Spleen (tissue), 11 donors: Measurements from ENCODE around the gene TMPRSS11D. TPM values are rescaled to one million over a fixed set of nuclear protein-coding genes. Genes with fewer than 3 reads are reported as not detected.
A peak's percentile ranks its signal among the peaks of the same experiment; 100 is the strongest.

Experiments
- DNase-seq: peaks from one replicate; pipeline ENCODE4 v3.0.0-alpha.2; 2020
- H3K27ac ChIP-seq, 8 donors: fragments of 200-600 bp; sonication (generic) in 7 of 8; 1 replicate in 4 of 8; 2 replicates in 4 of 8; pipeline versions ENCODE4 v1.5.0 to v1.8.0; 2016 to 2021; ENCODE audit warnings: inconsistent platforms in 4 of 8, mild to moderate bottlenecking in 4 of 8, moderate library complexity in 1 of 8
- H3K27me3 ChIP-seq, 7 donors: fragments of 200-600 bp; sonication (generic) in 6 of 7; replicated peaks in 1 of 7; 1 replicate in 4 of 7; 2 replicates in 3 of 7; pipeline versions ENCODE4 v1.5.0 to v1.8.0; 2016 to 2021; ENCODE audit warnings: inconsistent platforms in 3 of 7, mild to moderate bottlenecking in 1 of 7
- H3K36me3 ChIP-seq, 6 donors: fragments of 200-600 bp; sonication (generic) in 5 of 6; 1 replicate in 4 of 6; 2 replicates in 2 of 6; pipeline versions ENCODE4 v1.5.0 to v1.8.0; 2016 to 2021; ENCODE audit warnings: inconsistent platforms in 2 of 6
- H3K4me1 ChIP-seq, 6 donors: fragments of 200-600 bp; sonication (generic) in 5 of 6; 1 replicate in 3 of 6; 2 replicates in 3 of 6; pipeline versions ENCODE4 v1.5.0 to v1.8.0; 2016 to 2021; ENCODE audit warnings: inconsistent platforms in 3 of 6
- H3K4me3 ChIP-seq, 8 donors: fragments of 200-600 bp; sonication (generic) in 7 of 8; 1 replicate in 4 of 8; 2 replicates in 4 of 8; pipeline versions ENCODE4 v1.5.0 to v1.8.0; 2016 to 2021; ENCODE audit warnings: inconsistent platforms in 4 of 8, mild to moderate bottlenecking in 4 of 8, moderate library complexity in 2 of 8
- H3K9me3 ChIP-seq, 8 donors: fragments of 200-600 bp; sonication (generic) in 7 of 8; 1 replicate in 4 of 8; 2 replicates in 4 of 8; pipeline versions ENCODE4 v1.5.0 to v1.8.0; 2016 to 2021; ENCODE audit warnings: inconsistent platforms in 4 of 8
- CTCF ChIP-seq, 11 experiments: fragments of 200-600 bp in 7 of 11; fragments of 450-650 bp in 4 of 11; sonication (generic) in 4 of 11; IDR thresholded peaks in 8 of 11; conservative IDR thresholded peaks in 3 of 11; 1 replicate in 7 of 11; 2 replicates in 4 of 11; pipeline versions ENCODE4 v1.4.0 to v1.8.0; 2016 to 2021; ENCODE audit warnings: antibody characterized with exemption in 11 of 11, inconsistent platforms in 4 of 11, mild to moderate bottlenecking in 1 of 11
- POLR2A ChIP-seq, 3 donors: fragments of 450-650 bp; IDR thresholded peaks; one replicate each; pipeline ENCODE4 v1.5.1; 2017; ENCODE audit warnings: antibody characterized with exemption in 3 of 3, mild to moderate bottlenecking in 1 of 3
- POLR2AphosphoS5 ChIP-seq, 3 donors: sonication (generic); formaldehyde crosslinking; IDR thresholded peaks; one replicate each; pipeline ENCODE4 v1.5.1; 2017; ENCODE audit warnings: antibody characterized with exemption in 3 of 3
- WGBS, 5 donors: extraction: QIAGEN DNeasy Blood & Tissue Kit in 3 of 5; methylation state at CpG; one replicate each; pipeline versions ENCODE4 v1.1.5 to v1.1.7; 2013 to 2018; 5-methylcytosine and 5-hydroxymethylcytosine counted together
- intact Hi-C: fragments of 100-400 bp; cut with DNase I; formaldehyde crosslinking; loops from one replicate; pipeline ENCODE4 v1.15.0; 2023; ENCODE audit warnings: low total_unique reads
- polyA plus RNA-seq, 3 donors: library from polyadenylated mRNA; stranded (reverse); fragments of 200-250 nt; gene quantifications; one replicate each; pipeline ENCODE4 v1.2.1, GENCODE V29; 2013
- total RNA-seq, 7 donors: library from RNA; depleted of rRNA in 3 of 7; stranded (reverse); fragments of >200 nt in 3 of 7; fragmentation: NEBNext Ultra II Directional in 4 of 7; extraction: Animal tissue kit (Norgen Biotek cat#: 25700) in 4 of 7; gene quantifications; one replicate each; pipeline versions ENCODE4 v1.1.0 to v1.2.1, GENCODE V29; 2016 to 2021
- donor health status: healthy with polysubstance abuse.
- donor health status: DM: no; HTN: no; CAD: no; lungs with moderate emphysema.
- donor health status: DM: no; HTN: no; CAD: no.
- donor health status: Bipolar disorder and iron deficiency.
- donor health status: healthy.
- donor health status: DM: no; HTN: no; CAD: no.
- donor health status: DM: yes; HTN: yes; CAD: no.

TMPRSS11D gene
- total and polyA plus RNA-seq, 10 donors: 0.02 to 0.06 TPM; not detected in 8

DNA sequence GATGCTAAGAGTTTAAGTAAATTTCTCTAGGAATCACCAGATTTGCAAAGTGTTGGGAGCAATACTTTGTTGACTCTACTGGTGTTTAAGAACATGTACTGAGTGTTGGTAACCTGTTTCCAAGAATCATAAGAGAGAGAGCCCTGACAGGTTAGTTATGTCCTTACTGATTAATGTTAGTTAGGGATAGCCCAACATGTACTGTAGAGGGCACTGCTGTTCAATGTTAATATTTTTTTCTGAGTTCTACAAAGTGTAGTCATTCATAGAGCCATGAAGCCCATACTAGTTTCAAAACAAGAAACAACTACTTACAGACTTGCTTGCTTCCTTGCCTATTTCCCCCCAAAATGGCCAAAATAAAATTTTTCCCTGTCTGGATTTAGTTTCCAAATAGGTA, 11.9 kb downstream of the TMPRSS11D start:
- Histone ChIP-seq H3K27ac (no peak overlapping the region), H3K4me3 (no peak overlapping the region), H3K36me3 (no peaks in the 10 kb centered on the region), H3K27me3 (no peaks in the 10 kb centered on the region), H3K4me1 (no peaks in the 10 kb centered on the region), H3K9me3 (peaks cover 0 to 9% (median 0%) of the 10 kb centered on the region in 8 donors)
- intact Hi-C loops: no loop called here
- DNase-seq: no peak
- TF ChIP-seq CTCF (IDR thresholded peaks at IDR 0.05 in 8 of 11, conservative IDR thresholded peaks at IDR 0.05 in 3 of 11) (peak in 1 of 11 experiments; percentile 27), POLR2A (IDR thresholded peaks at IDR 0.05) (no peak), POLR2AphosphoS5 (IDR thresholded peaks at IDR 0.05) (no peak)

GRCh38 chr4:67869580-67870190, 14.1 kb downstream of the TMPRSS11D start:
- TF ChIP-seq CTCF (IDR thresholded peaks at IDR 0.05 in 8 of 11, conservative IDR thresholded peaks at IDR 0.05 in 3 of 11): no peak
- no peak for TF ChIP-seq POLR2A (IDR thresholded peaks at IDR 0.05)
- no peak for TF ChIP-seq POLR2AphosphoS5 (IDR thresholded peaks at IDR 0.05)
- 70 to 85% (median 78%) methylated on average over 4 of the region's 4 CpGs for WGBS, 5 donors
- Histone ChIP-seq H3K27me3 (no peaks in the 10 kb centered on the region), H3K4me1 (no peaks in the 10 kb centered on the region), H3K27ac (no peak overlapping the region), H3K36me3 (no peaks in the 10 kb centered on the region), H3K9me3 (peaks cover 0 to 20% (median 7%) of the 10 kb centered on the region in 8 donors), H3K4me3 (no peak overlapping the region)
- DNase-seq: no peak
- intact Hi-C loops: no loop called here

DNA sequence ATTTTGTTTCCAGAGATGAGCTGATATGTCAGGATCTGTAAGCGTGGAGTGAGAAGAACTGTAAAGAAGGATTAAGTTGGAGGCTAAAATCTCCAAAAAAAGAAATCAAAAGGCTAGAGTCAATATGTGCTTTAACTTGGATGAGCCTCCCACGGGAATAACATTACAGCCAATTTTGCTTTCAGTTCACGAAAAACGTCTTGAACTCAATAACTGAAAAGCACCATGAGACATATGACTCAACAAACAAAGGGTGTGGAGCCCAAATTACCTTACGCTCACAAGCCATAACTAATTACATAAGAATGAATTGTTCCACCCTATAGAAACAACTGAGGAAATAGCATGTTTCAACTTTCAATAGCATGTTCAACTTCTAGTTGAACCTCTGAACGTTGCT, 22.3 kb downstream of the TMPRSS11D start:
- intact Hi-C loops: no loop called here
- DNase-seq: no peak
- Histone ChIP-seq H3K27ac (no peak overlapping the region), H3K4me3 (no peak overlapping the region), H3K4me1 (no peaks in the 10 kb centered on the region), H3K27me3 (no peaks in the 10 kb centered on the region), H3K9me3 (peaks cover 0 to 18% (median 2%) of the 10 kb centered on the region in 8 donors), H3K36me3 (no peaks in the 10 kb centered on the region)
- 70 to 82% (median 75%) methylated on average over 6 of the region's 6 CpGs for WGBS, 5 donors
- TF ChIP-seq CTCF (IDR thresholded peaks at IDR 0.05 in 8 of 11, conservative IDR thresholded peaks at IDR 0.05 in 3 of 11): no peak
- TF ChIP-seq POLR2AphosphoS5 (IDR thresholded peaks at IDR 0.05): no peak

DNA sequence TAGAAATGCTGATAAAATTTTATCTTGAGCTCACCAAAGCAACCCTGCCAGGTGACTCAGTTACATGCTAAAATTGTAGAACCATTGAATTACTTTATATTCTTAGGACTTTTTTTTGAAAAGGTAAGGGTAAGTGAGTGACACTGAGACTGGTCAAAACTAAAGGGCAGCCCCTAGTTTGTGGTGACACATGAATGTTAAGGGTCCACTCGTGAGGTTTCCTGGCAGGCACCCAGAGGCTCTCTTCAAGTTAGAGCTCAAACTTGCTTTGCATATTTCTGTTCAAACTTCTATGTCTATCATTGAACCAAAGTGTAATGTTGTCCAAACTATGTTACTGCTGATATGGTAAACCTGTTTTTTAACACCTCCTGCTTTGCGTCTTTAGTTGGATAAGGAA, 30.5 kb downstream of the TMPRSS11D start:
- WGBS, 5 donors: 74 to 84% (median 79%) methylated on average over 2 of the region's 2 CpGs
- intact Hi-C loops: no loop called here
- DNase-seq: no peak
- Histone ChIP-seq H3K27me3 (no peaks in the 10 kb centered on the region), H3K27ac (no peak overlapping the region), H3K9me3 (peaks cover 0 to 10% (median 0%) of the 10 kb centered on the region in 8 donors), H3K4me1 (no peaks in the 10 kb centered on the region), H3K36me3 (no peaks in the 10 kb centered on the region), H3K4me3 (no peak overlapping the region)
- TF ChIP-seq POLR2A (IDR thresholded peaks at IDR 0.05) (no peak), POLR2AphosphoS5 (IDR thresholded peaks at IDR 0.05) (no peak), CTCF (IDR thresholded peaks at IDR 0.05 in 8 of 11, conservative IDR thresholded peaks at IDR 0.05 in 3 of 11) (no peak)
